OCI-LY1 (cell line): Measurements from ENCODE around the gene TFDP2.

ENCODE experiments used
- CTCF ChIP-seq: fragments of 200-600 bp; sonication (generic), shearing (Covaris generic); IDR thresholded peaks from 2 replicates; pipeline ENCODE4 v1.5.1; 2017; ENCODE audit warnings: mild to moderate bottlenecking, antibody characterized with exemption, low read length, moderate library complexity, mixed read lengths
- EZH2 ChIP-seq: fragments of 200-600 bp; sonication (generic), shearing (Covaris generic); IDR thresholded peaks from 2 replicates; pipeline ENCODE4 v1.8.0; 2017; ENCODE audit warnings: borderline replicate concordance, mixed run types, mild to moderate bottlenecking, antibody characterized with exemption, low read length, moderate library complexity, mixed read lengths

DNA sequence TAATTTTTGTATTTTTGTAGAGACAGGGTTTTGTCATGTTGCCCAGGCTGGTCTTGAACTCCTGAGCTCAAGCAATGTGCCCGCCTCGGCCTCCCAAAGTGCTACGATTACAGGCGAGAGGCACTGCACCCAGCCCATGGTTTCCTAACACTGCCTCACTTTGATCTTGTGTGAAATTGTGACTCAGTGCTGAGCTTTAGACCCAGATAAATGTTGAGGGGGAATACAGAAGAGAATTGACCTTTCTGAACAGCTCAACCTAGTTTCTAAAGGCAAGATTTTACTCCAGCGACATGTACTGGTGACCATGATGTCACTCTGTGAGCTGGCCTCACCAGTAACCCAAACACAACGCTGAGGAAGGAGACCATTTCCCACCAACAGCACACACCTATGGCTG is 199.4 kb downstream of the TFDP2 start:
- TF ChIP-seq CTCF (no peak), EZH2 (no peak)
